H9 (cell line): ENCODE data around the gene TLK2. TPM values are rescaled to one million over a fixed set of nuclear protein-coding genes. Genes with fewer than 3 reads are reported as not detected.
"Not testable (repeated sequence)": the region's sequence is repeated elsewhere in the genome, so short reads cannot be mapped to it uniquely, and the experiment has no call there.

Experiments
- DNase-seq: peaks from one replicate; pipeline ENCODE4 v3.0.0-alpha.2; 2017
- H2AFZ ChIP-seq: one replicate; pipeline ENCODE4 v1.6.1; 2013; ENCODE audit warnings: mild to moderate bottlenecking, low read length, control low read depth, moderate library complexity
- H2AK5ac ChIP-seq: 2 replicates; pipeline ENCODE4 v1.6.1; 2013; ENCODE audit warnings: low read length, control low read depth, mixed read lengths; ENCODE audit not compliant: insufficient read length
- H2BK120ac ChIP-seq: one replicate; pipeline ENCODE4 v1.6.1; 2013; ENCODE audit warnings: low read depth, mild to moderate bottlenecking, low read length, control low read depth, inconsistent platforms; ENCODE audit not compliant: poor library complexity, severe bottlenecking
- H2BK12ac ChIP-seq: 2 replicates; pipeline ENCODE4 v1.6.1; 2013; ENCODE audit warnings: low read length, control low read depth, mixed read lengths, low read depth; ENCODE audit not compliant: insufficient read length
- H2BK15ac ChIP-seq: 2 replicates; pipeline ENCODE4 v1.6.1; 2013; ENCODE audit warnings: low read depth, low read length, control low read depth
- H2BK20ac ChIP-seq: one replicate; pipeline ENCODE4 v1.6.1; 2013; ENCODE audit warnings: low read depth, mild to moderate bottlenecking, low read length, control low read depth, inconsistent platforms; ENCODE audit not compliant: poor library complexity, severe bottlenecking
- H2BK5ac ChIP-seq: 2 replicates; pipeline ENCODE4 v1.6.1; 2013; ENCODE audit warnings: low read length, control low read depth, mixed read lengths; ENCODE audit not compliant: insufficient read length
- H3K14ac ChIP-seq: 2 replicates; pipeline ENCODE4 v1.6.1; 2013; ENCODE audit warnings: low read length, control low read depth; ENCODE audit not compliant: insufficient read depth
- H3K18ac ChIP-seq: 2 replicates; pipeline ENCODE4 v1.6.1; 2013; ENCODE audit warnings: low read depth, mild to moderate bottlenecking, mixed read lengths, low read length, control low read depth; ENCODE audit not compliant: insufficient read length
- H3K23ac ChIP-seq: 2 replicates; pipeline ENCODE4 v1.6.1; 2013; ENCODE audit warnings: low read length, control low read depth, mixed read lengths, low read depth; ENCODE audit not compliant: insufficient read length
- H3K23me2 ChIP-seq: 2 replicates; pipeline ENCODE4 v1.6.1; 2013; ENCODE audit warnings: low read depth, mild to moderate bottlenecking, mixed read lengths, low read length, control low read depth; ENCODE audit not compliant: insufficient read length, poor library complexity, severe bottlenecking
- H3K27ac ChIP-seq: 2 replicates; pipeline ENCODE4 v1.5.1; 2013; ENCODE audit warnings: low read length, control low read depth, mixed read lengths, low read depth; ENCODE audit not compliant: insufficient read length
- H3K27me3 ChIP-seq: 2 replicates; pipeline ENCODE4 v1.6.1; 2013; ENCODE audit warnings: low read length, control low read depth, inconsistent platforms; ENCODE audit not compliant: insufficient read depth
- H3K4ac ChIP-seq: 2 replicates; pipeline ENCODE4 v1.6.1; 2013; ENCODE audit warnings: low read depth, mild to moderate bottlenecking, control low read depth, inconsistent platforms, low read length, moderate library complexity
- H3K4me1 ChIP-seq: 2 replicates; pipeline ENCODE4 v1.6.1; 2013; ENCODE audit warnings: low read length, control low read depth, inconsistent platforms; ENCODE audit not compliant: insufficient read depth
- H3K4me2 ChIP-seq: 2 replicates; pipeline ENCODE4 v1.6.1; 2013; ENCODE audit warnings: low read length, control low read depth, mixed read lengths; ENCODE audit not compliant: insufficient read length, insufficient read depth
- H3K56ac ChIP-seq: 2 replicates; pipeline ENCODE4 v1.6.1; 2013; ENCODE audit warnings: low read depth, mild to moderate bottlenecking, mixed read lengths, low read length, control low read depth; ENCODE audit not compliant: insufficient read length
- H3K79me1 ChIP-seq: 2 replicates; pipeline ENCODE4 v1.6.1; 2013; ENCODE audit warnings: low read depth, mild to moderate bottlenecking, moderate library complexity, low read length, control low read depth, inconsistent platforms; ENCODE audit not compliant: insufficient read depth, poor library complexity, severe bottlenecking
- H3K79me2 ChIP-seq: 2 replicates; pipeline ENCODE4 v1.6.1; 2013; ENCODE audit warnings: low read length, control low read depth, inconsistent platforms; ENCODE audit not compliant: insufficient read depth
- H3K9ac ChIP-seq: 2 replicates; pipeline ENCODE4 v1.6.1; 2013; ENCODE audit warnings: low read length, control low read depth, mixed read lengths; ENCODE audit not compliant: insufficient read length; ENCODE audit errors: extremely low read depth
- H3K9me3 ChIP-seq: one replicate; pipeline ENCODE4 v1.6.1; 2013; ENCODE audit warnings: low read depth, low read length, inconsistent platforms; ENCODE audit not compliant: control insufficient read depth
- H3T11ph ChIP-seq: one replicate; pipeline ENCODE4 v1.6.1; 2013; ENCODE audit warnings: mild to moderate bottlenecking, low read length, control low read depth, inconsistent platforms
- H4K20me1 ChIP-seq: one replicate; pipeline ENCODE4 v1.6.1; 2013; ENCODE audit not compliant: control insufficient read depth, insufficient read length, insufficient read depth
- H4K5ac ChIP-seq: 2 replicates; pipeline ENCODE4 v1.6.1; 2013; ENCODE audit warnings: low read depth, mild to moderate bottlenecking, mixed read lengths, low read length, control low read depth; ENCODE audit not compliant: insufficient read length
- H4K8ac ChIP-seq: replicated peaks from 2 replicates; pipeline ENCODE4 v1.6.1; 2013; ENCODE audit warnings: low read length, control low read depth, mixed read lengths, low read depth; ENCODE audit not compliant: insufficient read length
- H4K91ac ChIP-seq: 2 replicates; pipeline ENCODE4 v1.6.1; 2013; ENCODE audit warnings: low read depth, mild to moderate bottlenecking, moderate library complexity, mixed read lengths, low read length, control low read depth; ENCODE audit not compliant: insufficient read length
- H3K27ac Mint-ChIP-seq, 3 experiments: 2 replicates in 2 of 3; 3 replicates in 1 of 3; pipeline ENCODE4 v1.8.0; 2020 to 2021; ENCODE audit warnings: mixed read lengths in 3 of 3, mild to moderate bottlenecking in 1 of 3, moderate library complexity in 1 of 3
- H3K27me3 Mint-ChIP-seq: 2 replicates; pipeline ENCODE4 v1.8.0; 2021; ENCODE audit warnings: low read depth, mild to moderate bottlenecking, moderate library complexity, mixed read lengths
- H3K36me3 Mint-ChIP-seq, 3 experiments: 2 replicates in 2 of 3; 3 replicates in 1 of 3; pipeline ENCODE4 v1.8.0; 2020 to 2021; ENCODE audit warnings: low read depth in 3 of 3, mixed read lengths in 3 of 3; ENCODE audit not compliant: insufficient read depth in 1 of 3
- H3K4me1 Mint-ChIP-seq, 2 experiments: 2 replicates each; pipeline ENCODE4 v1.8.0; 2020; ENCODE audit warnings: mixed read lengths in 2 of 2
- H3K4me3 Mint-ChIP-seq, 2 experiments: 2 replicates in 1 of 2; 3 replicates in 1 of 2; pipeline ENCODE4 v1.8.0; 2020 to 2021; ENCODE audit warnings: mild to moderate bottlenecking in 2 of 2, mixed read lengths in 2 of 2, moderate library complexity in 1 of 2
- H3K9me3 Mint-ChIP-seq, 2 experiments: 2 replicates in 1 of 2; 3 replicates in 1 of 2; pipeline ENCODE4 v1.8.0; 2020; ENCODE audit warnings: mild to moderate bottlenecking in 2 of 2, mixed read lengths in 2 of 2, moderate library complexity in 1 of 2
- WGBS: extraction: QIAGEN DNeasy Blood & Tissue Kit; methylation state at CpG from one replicate; pipeline ENCODE4 v1.1.7; 2013; ENCODE audit warnings: missing lambda C conversion rate, low lambda C conversion rate, mixed read lengths; ENCODE audit not compliant: insufficient read length; ENCODE audit errors: extremely low coverage; 5-methylcytosine and 5-hydroxymethylcytosine counted together
- total RNA-seq: library from RNA; stranded (reverse); gene quantifications from 2 replicates; pipeline ENCODE4 v1.2.1, GENCODE V29; 2021

Gene TLK2
- total RNA-seq, 1 experiment from 2014 or later, result 63.7 TPM

GRCh38 chr17:62464422-62464821, 14.2 kb upstream of the TLK2 start:
- H3K27me3 Mint-ChIP-seq, H2BK20ac ChIP-seq, H2AFZ ChIP-seq, H3K4me3 Mint-ChIP-seq, H3K18ac ChIP-seq, H3K79me1 ChIP-seq, H4K20me1 ChIP-seq, H4K91ac ChIP-seq, H3T11ph ChIP-seq, H2BK120ac ChIP-seq, H3K9me3 Mint-ChIP-seq, H3K9ac ChIP-seq, H3K4ac ChIP-seq, H3K27me3 ChIP-seq, H3K23me2 ChIP-seq, H4K8ac ChIP-seq, H3K27ac ChIP-seq, H2BK15ac ChIP-seq, H3K23ac ChIP-seq, H2BK12ac ChIP-seq, H2AK5ac ChIP-seq, H3K4me1 ChIP-seq, H3K56ac ChIP-seq, DNase-seq, H3K4me2 ChIP-seq, H3K9me3 ChIP-seq, H2BK5ac ChIP-seq, H3K36me3 Mint-ChIP-seq, H3K14ac ChIP-seq, H3K79me2 ChIP-seq, H4K5ac ChIP-seq: not testable (repeated sequence)
- WGBS, result no CpG with 5 or more reads among the region's 3 CpGs
- Mint-ChIP-seq H3K4me1 (peaks cover 16 to 24% of the 10 kb centered on the region in 2 experiments), H3K27ac (peak overlapping the region in 1 of 3 experiments; percentile 53; a peak in 1 of 7 replicates)

GRCh38 chr17:62465271-62465670, 13.4 kb upstream of the TLK2 start:
- H3K27ac ChIP-seq, H3K18ac ChIP-seq, H3K56ac ChIP-seq, H3K4me1 ChIP-seq, H3K4me2 ChIP-seq, H3K23me2 ChIP-seq, H3K4ac ChIP-seq, H2BK120ac ChIP-seq, H4K91ac ChIP-seq, H3K9me3 ChIP-seq, H3K14ac ChIP-seq, H4K8ac ChIP-seq, DNase-seq, H3K27me3 ChIP-seq, H3K23ac ChIP-seq, H3T11ph ChIP-seq, H4K20me1 ChIP-seq, H3K79me1 ChIP-seq, H4K5ac ChIP-seq, H3K9me3 Mint-ChIP-seq, H2BK12ac ChIP-seq, H2BK5ac ChIP-seq, H3K36me3 Mint-ChIP-seq, H2AK5ac ChIP-seq, H3K79me2 ChIP-seq, H3K4me3 Mint-ChIP-seq, H3K27ac Mint-ChIP-seq, H2BK15ac ChIP-seq, H3K27me3 Mint-ChIP-seq, H3K9ac ChIP-seq, H2BK20ac ChIP-seq, H2AFZ ChIP-seq: not testable (repeated sequence)
- no CpG with 5 or more reads among the region's 7 CpGs for WGBS
- H3K4me1 Mint-ChIP-seq, result peaks cover 16 to 24% of the 10 kb centered on the region in 2 experiments
